ENCODE results near the gene LMTK3.

LMTK3 gene

GRCh38 chr19:48552406-48553322 is 41.0 kb upstream of the LMTK3 start:
- TF ChIP-seq ISL1 (CRISPR knock-in tag; IDR thresholded peaks at IDR 0.05) (no peak), POU6F1 (CRISPR knock-in tag; IDR thresholded peaks at IDR 0.05; ENCODE audit: borderline replicate concordance, low read depth) (no peak), ZC3H10 (CRISPR knock-in tag; IDR thresholded peaks at IDR 0.05) (no peak), PATZ1 (CRISPR knock-in tag; IDR thresholded peaks at IDR 0.05; ENCODE audit: borderline replicate concordance) (no peak), SNAI2 (CRISPR knock-in tag; IDR thresholded peaks at IDR 0.05) (no peak), CREB5 (CRISPR knock-in tag; IDR thresholded peaks at IDR 0.05; ENCODE audit: low read depth) (no peak), CSDC2 (CRISPR knock-in tag; IDR thresholded peaks at IDR 0.05) (no peak), OSR1 (CRISPR knock-in tag; IDR thresholded peaks at IDR 0.05) (no peak), BACH2 (CRISPR knock-in tag; IDR thresholded peaks at IDR 0.05; ENCODE audit: borderline replicate concordance) (no peak), ZFP30 (CRISPR knock-in tag; IDR thresholded peaks at IDR 0.05) (no peak), PPARA (CRISPR knock-in tag; IDR thresholded peaks at IDR 0.05; ENCODE audit: borderline replicate concordance) (no peak), ESRRG (CRISPR knock-in tag; IDR thresholded peaks at IDR 0.05) (no peak), TOX (CRISPR knock-in tag; IDR thresholded peaks at IDR 0.05; ENCODE audit: borderline replicate concordance) (no peak)
- no peak for ATAC-seq

- ATAC-seq: no peak
- TF ChIP-seq TOX (CRISPR knock-in tag; IDR thresholded peaks at IDR 0.05; ENCODE audit: borderline replicate concordance) (no peak), ZFP30 (CRISPR knock-in tag; IDR thresholded peaks at IDR 0.05) (no peak), OSR1 (CRISPR knock-in tag; IDR thresholded peaks at IDR 0.05) (no peak), PPARA (CRISPR knock-in tag; IDR thresholded peaks at IDR 0.05; ENCODE audit: borderline replicate concordance) (no peak), ESRRG (CRISPR knock-in tag; IDR thresholded peaks at IDR 0.05) (no peak), ARNTL (CRISPR knock-in tag; IDR thresholded peaks at IDR 0.05; ENCODE audit: borderline replicate concordance, low read depth) (no peak), GLIS3 (CRISPR knock-in tag; IDR thresholded peaks at IDR 0.05) (no peak), RARB (CRISPR knock-in tag; IDR thresholded peaks at IDR 0.05) (no peak), ZC3H10 (CRISPR knock-in tag; IDR thresholded peaks at IDR 0.05) (no peak), CSRNP3 (CRISPR knock-in tag; IDR thresholded peaks at IDR 0.05) (no peak), BACH2 (CRISPR knock-in tag; IDR thresholded peaks at IDR 0.05; ENCODE audit: borderline replicate concordance) (no peak), TCF4 (CRISPR knock-in tag; IDR thresholded peaks at IDR 0.05; ENCODE audit: borderline replicate concordance) (no peak), ISL1 (CRISPR knock-in tag; IDR thresholded peaks at IDR 0.05) (no peak), POU6F1 (CRISPR knock-in tag; IDR thresholded peaks at IDR 0.05; ENCODE audit: borderline replicate concordance, low read depth) (no peak), CREB5 (CRISPR knock-in tag; IDR thresholded peaks at IDR 0.05; ENCODE audit: low read depth) (no peak), ZFP3 (CRISPR knock-in tag; IDR thresholded peaks at IDR 0.05) (no peak), PATZ1 (CRISPR knock-in tag; IDR thresholded peaks at IDR 0.05; ENCODE audit: borderline replicate concordance) (no peak), TSHZ2 (CRISPR knock-in tag; IDR thresholded peaks at IDR 0.05) (no peak), ZNF565 (CRISPR knock-in tag; conservative IDR thresholded peaks at IDR 0.05; ENCODE audit: low read depth) (no peak)
These were observed 40.0 kb upstream of the LMTK3 start, which contains the start of gene SULT2B1 for GRCh38 chr19:48551437-48552302. SULT2B1 (plus strand) TSS chr19:48552172; CDS start chr19:48552253, 81 bp downstream.

All from SK-N-SH treated with all-trans-retinoic acid at 6 μM for 48 hours (cell line).